ENCODE measurements around the gene DOCK11. TPM values are rescaled to one million over a fixed set of nuclear protein-coding genes. Genes with fewer than 3 reads are reported as not detected.

DOCK11 gene
- total and polyA plus RNA-seq, 2 donors from 2014 or later = 11.4 to 49.5 TPM

DNA sequence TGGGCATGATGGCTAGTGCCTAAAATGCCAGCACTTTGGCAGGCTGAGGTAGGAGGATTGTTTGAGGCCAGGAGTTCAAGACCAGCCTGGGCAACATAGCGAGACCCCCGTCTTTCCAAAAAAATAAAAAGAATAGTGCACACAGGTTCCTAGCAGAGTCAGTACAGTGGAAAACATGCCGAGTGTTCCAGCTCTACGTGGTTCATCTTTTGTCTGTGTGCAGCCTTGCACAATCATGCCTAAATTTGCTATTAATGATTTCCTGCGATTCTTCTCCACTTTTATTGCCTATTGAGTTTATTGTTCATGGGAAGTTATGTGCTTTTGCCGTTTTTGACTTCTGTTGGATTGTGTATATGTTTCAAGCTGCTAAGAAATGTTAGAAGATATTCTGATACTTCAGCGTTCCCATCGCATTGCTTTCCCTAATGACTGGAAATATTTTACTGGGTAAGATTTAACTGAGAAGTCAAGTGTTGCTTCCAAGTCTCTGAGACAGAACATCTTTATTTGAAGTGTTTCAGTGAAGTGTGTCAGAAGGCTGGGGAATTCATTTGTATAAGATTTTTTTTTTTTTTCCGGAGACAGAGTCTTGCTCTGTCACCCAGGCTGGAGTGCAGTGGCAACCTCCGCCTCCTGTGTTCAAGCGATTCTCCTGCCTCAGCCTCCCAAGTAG lies 11.3 kb downstream of the DOCK11 start:
- no peak overlapping the region for H3K4me3 ChIP-seq (ENCODE audit: low read length in 3 of 3)
- TF ChIP-seq, protein P1, sequence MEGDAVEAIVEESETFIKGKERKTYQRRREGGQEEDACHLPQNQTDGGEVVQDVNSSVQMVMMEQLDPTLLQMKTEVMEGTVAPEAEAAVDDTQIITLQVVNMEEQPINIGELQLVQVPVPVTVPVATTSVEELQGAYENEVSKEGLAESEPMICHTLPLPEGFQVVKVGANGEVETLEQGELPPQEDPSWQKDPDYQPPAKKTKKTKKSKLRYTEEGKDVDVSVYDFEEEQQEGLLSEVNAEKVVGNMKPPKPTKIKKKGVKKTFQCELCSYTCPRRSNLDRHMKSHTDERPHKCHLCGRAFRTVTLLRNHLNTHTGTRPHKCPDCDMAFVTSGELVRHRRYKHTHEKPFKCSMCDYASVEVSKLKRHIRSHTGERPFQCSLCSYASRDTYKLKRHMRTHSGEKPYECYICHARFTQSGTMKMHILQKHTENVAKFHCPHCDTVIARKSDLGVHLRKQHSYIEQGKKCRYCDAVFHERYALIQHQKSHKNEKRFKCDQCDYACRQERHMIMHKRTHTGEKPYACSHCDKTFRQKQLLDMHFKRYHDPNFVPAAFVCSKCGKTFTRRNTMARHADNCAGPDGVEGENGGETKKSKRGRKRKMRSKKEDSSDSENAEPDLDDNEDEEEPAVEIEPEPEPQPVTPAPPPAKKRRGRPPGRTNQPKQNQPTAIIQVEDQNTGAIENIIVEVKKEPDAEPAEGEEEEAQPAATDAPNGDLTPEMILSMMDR (IDR thresholded peaks at IDR 0.05; ENCODE audit: borderline replicate concordance, extremely low read depth, insufficient read depth) = no peak
- no peaks in the 10 kb centered on the region for H3K9me3 ChIP-seq (ENCODE audit: control insufficient read depth in 2 of 3, insufficient read depth in 1 of 3, low read length in 3 of 3)
- DNase-seq = peak in 2 of 5 donors; percentile 27 to 31
- no peaks in the 10 kb centered on the region for H3K36me3 ChIP-seq (ENCODE audit: control insufficient read depth in 2 of 3, insufficient read depth in 3 of 3, low read length in 3 of 3)
- no peak for FAIRE-seq
- H3K27ac ChIP-seq (ENCODE audit: low read depth in 2 of 2, low read length in 2 of 2) = no peak overlapping the region
- H3K27me3 ChIP-seq (ENCODE audit: control insufficient read depth, insufficient read depth, low read length) = no peaks in the 10 kb centered on the region
- H3K4me1 ChIP-seq (ENCODE audit: control insufficient read depth in 2 of 3, insufficient read depth in 2 of 3, low read depth in 1 of 3, low read length in 3 of 3) = no peaks in the 10 kb centered on the region
- no peak overlapping the region for H3K9ac ChIP-seq (ENCODE audit: low read length in 3 of 3)
- intact Hi-C loops (cut with DNase I) = no loop called here

DNA sequence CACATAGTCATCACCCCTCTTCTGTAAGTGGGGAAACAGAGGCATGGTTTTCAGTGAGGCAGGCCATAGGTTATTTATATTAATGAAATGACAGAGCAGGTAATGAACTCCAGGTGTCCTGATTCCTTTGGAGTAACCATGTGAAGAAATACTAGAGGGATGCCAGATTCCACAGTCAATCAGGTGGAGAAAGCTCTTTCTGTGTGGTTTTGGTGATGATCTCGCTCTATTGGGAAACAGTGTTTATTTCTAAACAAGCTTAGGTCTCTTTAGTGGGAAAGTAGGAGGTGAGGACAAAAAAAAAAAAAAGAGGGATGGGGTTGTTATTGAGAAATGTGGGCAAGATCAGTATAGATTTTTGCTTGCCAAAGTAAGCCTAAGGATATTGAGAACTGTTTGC lies 12.2 kb downstream of the DOCK11 start:
- DNase-seq (no peak), FAIRE-seq (no peak)
- no peaks in the 10 kb centered on the region for H3K9me3 ChIP-seq (ENCODE audit: control insufficient read depth in 2 of 3, insufficient read depth in 1 of 3, low read length in 3 of 3)
- no peak overlapping the region for H3K27ac ChIP-seq (ENCODE audit: low read depth in 2 of 2, low read length in 2 of 2)
- no peak overlapping the region for H3K4me3 ChIP-seq (ENCODE audit: low read length in 3 of 3)
- intact Hi-C loops (cut with DNase I) = no loop called here
- no peaks in the 10 kb centered on the region for H3K4me1 ChIP-seq (ENCODE audit: control insufficient read depth in 2 of 3, insufficient read depth in 2 of 3, low read depth in 1 of 3, low read length in 3 of 3)
- TF ChIP-seq, protein P1 (IDR thresholded peaks at IDR 0.05; ENCODE audit: borderline replicate concordance, extremely low read depth, insufficient read depth) = no peak
- no peak overlapping the region for H3K9ac ChIP-seq (ENCODE audit: low read length in 3 of 3)
- H3K27me3 ChIP-seq (ENCODE audit: control insufficient read depth, insufficient read depth, low read length) = no peaks in the 10 kb centered on the region
- H3K36me3 ChIP-seq (ENCODE audit: control insufficient read depth in 2 of 3, insufficient read depth in 3 of 3, low read length in 3 of 3) = no peaks in the 10 kb centered on the region

DNA sequence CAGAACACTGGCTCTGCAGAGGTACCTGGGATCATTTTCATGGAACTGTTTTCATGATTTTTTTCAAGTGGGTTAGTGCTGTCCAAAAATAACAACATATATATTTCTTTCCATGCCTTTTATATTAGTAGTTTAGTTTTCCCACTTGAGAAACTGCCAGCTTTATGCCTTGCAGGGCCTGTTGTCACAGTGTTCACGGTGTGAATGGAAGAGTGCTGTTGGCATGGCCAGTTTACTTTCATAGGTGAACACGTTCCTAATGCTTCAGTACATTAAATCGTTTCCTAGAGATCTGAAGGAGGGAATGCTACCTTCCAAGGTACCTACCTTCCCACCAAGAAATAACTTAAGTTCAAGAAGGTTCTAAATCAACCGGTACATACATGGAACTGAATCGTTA lies 12.6 kb downstream of the DOCK11 start:
- DNase-seq = no peak
- TF ChIP-seq, protein P1 (IDR thresholded peaks at IDR 0.05; ENCODE audit: borderline replicate concordance, extremely low read depth, insufficient read depth) = no peak
- H3K4me1 ChIP-seq (ENCODE audit: control insufficient read depth in 2 of 3, insufficient read depth in 2 of 3, low read depth in 1 of 3, low read length in 3 of 3) = no peaks in the 10 kb centered on the region
- H3K9me3 ChIP-seq (ENCODE audit: control insufficient read depth in 2 of 3, insufficient read depth in 1 of 3, low read length in 3 of 3) = no peaks in the 10 kb centered on the region
- intact Hi-C loops (cut with DNase I) = no loop called here
- FAIRE-seq = no peak
- no peaks in the 10 kb centered on the region for H3K27me3 ChIP-seq (ENCODE audit: control insufficient read depth, insufficient read depth, low read length)
- H3K4me3 ChIP-seq (ENCODE audit: low read length in 3 of 3) = no peak overlapping the region
- no peaks in the 10 kb centered on the region for H3K36me3 ChIP-seq (ENCODE audit: control insufficient read depth in 2 of 3, insufficient read depth in 3 of 3, low read length in 3 of 3)
- H3K9ac ChIP-seq (ENCODE audit: low read length in 3 of 3) = no peak overlapping the region
- no peak overlapping the region for H3K27ac ChIP-seq (ENCODE audit: low read depth in 2 of 2, low read length in 2 of 2)

DNA sequence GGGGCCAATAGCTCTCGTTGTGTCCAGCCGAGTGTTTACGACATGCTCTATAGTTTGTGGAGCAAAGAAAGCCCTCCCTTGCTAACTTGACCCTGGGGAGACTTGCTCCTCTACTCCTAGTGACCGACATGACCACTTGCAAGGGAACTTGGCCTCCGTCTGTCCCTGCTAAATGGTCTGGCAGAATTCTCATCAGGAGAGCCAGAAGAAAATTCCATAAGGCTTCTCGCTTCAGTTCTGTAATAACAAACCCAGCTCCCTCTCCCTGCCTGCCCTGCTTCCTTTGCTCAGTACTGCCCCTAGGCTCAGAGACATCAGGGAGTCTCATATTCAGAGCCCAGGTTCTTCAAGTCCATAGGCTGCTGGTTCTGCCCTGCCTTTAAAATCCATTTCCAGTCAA lies 13.0 kb downstream of the DOCK11 start:
- no peak overlapping the region for H3K9ac ChIP-seq (ENCODE audit: low read length in 3 of 3)
- TF ChIP-seq, protein P1 (IDR thresholded peaks at IDR 0.05; ENCODE audit: borderline replicate concordance, extremely low read depth, insufficient read depth) = no peak
- H3K27me3 ChIP-seq (ENCODE audit: control insufficient read depth, insufficient read depth, low read length) = no peaks in the 10 kb centered on the region
- FAIRE-seq = no peak
- H3K4me3 ChIP-seq (ENCODE audit: low read length in 3 of 3) = no peak overlapping the region
- no peaks in the 10 kb centered on the region for H3K4me1 ChIP-seq (ENCODE audit: control insufficient read depth in 2 of 3, insufficient read depth in 2 of 3, low read depth in 1 of 3, low read length in 3 of 3)
- DNase-seq = peak in 2 of 5 donors; percentile 18 to 33
- H3K36me3 ChIP-seq (ENCODE audit: control insufficient read depth in 2 of 3, insufficient read depth in 3 of 3, low read length in 3 of 3) = no peaks in the 10 kb centered on the region
- intact Hi-C loops (cut with DNase I) = no loop called here
- H3K27ac ChIP-seq (ENCODE audit: low read depth in 2 of 2, low read length in 2 of 2) = no peak overlapping the region
- no peaks in the 10 kb centered on the region for H3K9me3 ChIP-seq (ENCODE audit: control insufficient read depth in 2 of 3, insufficient read depth in 1 of 3, low read length in 3 of 3)
